Neural cell (in vitro differentiated cells): Measurements from ENCODE around the gene ERMN.

Experiments used
- EP300 ChIP-seq: fragments of 450-650 bp; conservative IDR thresholded peaks from 2 replicates; pipeline ENCODE4 v1.6.1; 2014; ENCODE audit warnings: antibody characterized with exemption, mild to moderate bottlenecking, moderate library complexity; ENCODE audit not compliant: poor library complexity, severe bottlenecking
- EZH2 ChIP-seq: fragments of 200-600, 300-800 bp; shearing (Covaris generic), sonication (generic); IDR thresholded peaks from 2 replicates; pipeline ENCODE4 v1.6.1; 2014; ENCODE audit warnings: antibody characterized with exemption, low read length, borderline replicate concordance, mild to moderate bottlenecking; ENCODE audit not compliant: insufficient read depth, poor library complexity, severe bottlenecking
- MXI1 ChIP-seq: fragments of 450-650 bp; conservative IDR thresholded peaks from 2 replicates; pipeline ENCODE4 v1.6.1; 2014; ENCODE audit warnings: antibody characterized with exemption, mild to moderate bottlenecking; ENCODE audit not compliant: poor library complexity, severe bottlenecking
- POLR2AphosphoS5 ChIP-seq: IDR thresholded peaks from 2 replicates; pipeline ENCODE4 v1.6.1; 2012
- RAD21 ChIP-seq: fragments of 450-650 bp; conservative IDR thresholded peaks from 2 replicates; pipeline ENCODE4 v1.6.1; 2014; ENCODE audit warnings: antibody characterized with exemption, mild to moderate bottlenecking, moderate library complexity
- SMC3 ChIP-seq: fragments of 450-650 bp; conservative IDR thresholded peaks from 2 replicates; pipeline ENCODE4 v1.6.1; 2014; ENCODE audit warnings: antibody characterized with exemption, mild to moderate bottlenecking, moderate library complexity; ENCODE audit not compliant: poor library complexity
- TAF1 ChIP-seq: IDR thresholded peaks from 2 replicates; pipeline ENCODE4 v1.6.1; 2012; ENCODE audit warnings: low read depth
- TF ChIP-seq, protein P1 (sequence below): IDR thresholded peaks from 2 replicates; pipeline ENCODE4 v1.6.1; 2012; ENCODE audit warnings: borderline replicate concordance
- TF ChIP-seq, protein P2 (sequence below): fragments of 450-650 bp; IDR thresholded peaks from 2 replicates; pipeline ENCODE4 v1.5.1; 2014; ENCODE audit warnings: antibody characterized with exemption, mild to moderate bottlenecking, moderate library complexity; ENCODE audit not compliant: poor library complexity, severe bottlenecking

DNA sequence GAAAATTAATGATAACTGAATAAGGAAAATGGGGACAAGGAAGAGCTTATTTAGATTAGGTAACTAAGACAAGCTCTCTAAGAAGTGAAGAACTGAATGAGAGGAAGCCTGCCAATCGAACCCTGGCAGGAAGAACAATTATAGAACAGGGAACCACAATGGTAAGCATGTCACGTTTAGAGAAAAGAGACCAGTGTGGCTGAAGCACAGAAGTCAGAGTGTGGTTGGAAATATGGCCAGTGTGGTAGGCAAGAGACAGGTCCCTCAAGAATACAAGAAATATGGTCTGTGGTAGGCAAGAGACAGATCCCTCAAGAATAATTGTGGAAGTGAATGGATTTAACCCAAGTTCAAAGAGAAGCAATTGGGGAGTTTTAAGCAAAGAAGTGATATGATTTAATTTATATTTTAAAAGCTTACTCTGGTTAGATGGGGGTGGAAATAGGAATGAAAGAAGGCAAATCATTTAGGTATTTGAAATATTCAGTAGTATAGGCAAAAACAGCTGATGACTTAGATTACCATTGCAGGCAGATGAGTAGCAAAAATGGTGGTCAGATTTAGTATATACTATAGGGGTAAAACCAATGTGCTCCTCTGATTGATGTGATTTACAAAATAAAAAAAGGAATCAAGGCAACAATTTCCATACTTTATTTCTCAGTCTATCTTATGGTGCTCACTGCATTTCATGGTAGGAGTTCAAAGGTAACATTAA lies 38.8 kb upstream of the ERMN start:
- TF ChIP-seq, protein P1, sequence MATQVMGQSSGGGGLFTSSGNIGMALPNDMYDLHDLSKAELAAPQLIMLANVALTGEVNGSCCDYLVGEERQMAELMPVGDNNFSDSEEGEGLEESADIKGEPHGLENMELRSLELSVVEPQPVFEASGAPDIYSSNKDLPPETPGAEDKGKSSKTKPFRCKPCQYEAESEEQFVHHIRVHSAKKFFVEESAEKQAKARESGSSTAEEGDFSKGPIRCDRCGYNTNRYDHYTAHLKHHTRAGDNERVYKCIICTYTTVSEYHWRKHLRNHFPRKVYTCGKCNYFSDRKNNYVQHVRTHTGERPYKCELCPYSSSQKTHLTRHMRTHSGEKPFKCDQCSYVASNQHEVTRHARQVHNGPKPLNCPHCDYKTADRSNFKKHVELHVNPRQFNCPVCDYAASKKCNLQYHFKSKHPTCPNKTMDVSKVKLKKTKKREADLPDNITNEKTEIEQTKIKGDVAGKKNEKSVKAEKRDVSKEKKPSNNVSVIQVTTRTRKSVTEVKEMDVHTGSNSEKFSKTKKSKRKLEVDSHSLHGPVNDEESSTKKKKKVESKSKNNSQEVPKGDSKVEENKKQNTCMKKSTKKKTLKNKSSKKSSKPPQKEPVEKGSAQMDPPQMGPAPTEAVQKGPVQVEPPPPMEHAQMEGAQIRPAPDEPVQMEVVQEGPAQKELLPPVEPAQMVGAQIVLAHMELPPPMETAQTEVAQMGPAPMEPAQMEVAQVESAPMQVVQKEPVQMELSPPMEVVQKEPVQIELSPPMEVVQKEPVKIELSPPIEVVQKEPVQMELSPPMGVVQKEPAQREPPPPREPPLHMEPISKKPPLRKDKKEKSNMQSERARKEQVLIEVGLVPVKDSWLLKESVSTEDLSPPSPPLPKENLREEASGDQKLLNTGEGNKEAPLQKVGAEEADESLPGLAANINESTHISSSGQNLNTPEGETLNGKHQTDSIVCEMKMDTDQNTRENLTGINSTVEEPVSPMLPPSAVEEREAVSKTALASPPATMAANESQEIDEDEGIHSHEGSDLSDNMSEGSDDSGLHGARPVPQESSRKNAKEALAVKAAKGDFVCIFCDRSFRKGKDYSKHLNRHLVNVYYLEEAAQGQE: no peak
- TF ChIP-seq, protein P2, sequence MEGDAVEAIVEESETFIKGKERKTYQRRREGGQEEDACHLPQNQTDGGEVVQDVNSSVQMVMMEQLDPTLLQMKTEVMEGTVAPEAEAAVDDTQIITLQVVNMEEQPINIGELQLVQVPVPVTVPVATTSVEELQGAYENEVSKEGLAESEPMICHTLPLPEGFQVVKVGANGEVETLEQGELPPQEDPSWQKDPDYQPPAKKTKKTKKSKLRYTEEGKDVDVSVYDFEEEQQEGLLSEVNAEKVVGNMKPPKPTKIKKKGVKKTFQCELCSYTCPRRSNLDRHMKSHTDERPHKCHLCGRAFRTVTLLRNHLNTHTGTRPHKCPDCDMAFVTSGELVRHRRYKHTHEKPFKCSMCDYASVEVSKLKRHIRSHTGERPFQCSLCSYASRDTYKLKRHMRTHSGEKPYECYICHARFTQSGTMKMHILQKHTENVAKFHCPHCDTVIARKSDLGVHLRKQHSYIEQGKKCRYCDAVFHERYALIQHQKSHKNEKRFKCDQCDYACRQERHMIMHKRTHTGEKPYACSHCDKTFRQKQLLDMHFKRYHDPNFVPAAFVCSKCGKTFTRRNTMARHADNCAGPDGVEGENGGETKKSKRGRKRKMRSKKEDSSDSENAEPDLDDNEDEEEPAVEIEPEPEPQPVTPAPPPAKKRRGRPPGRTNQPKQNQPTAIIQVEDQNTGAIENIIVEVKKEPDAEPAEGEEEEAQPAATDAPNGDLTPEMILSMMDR: no peak
- no peak for TF ChIP-seq TAF1
- no peak for TF ChIP-seq POLR2AphosphoS5
- no peak for TF ChIP-seq EZH2
- TF ChIP-seq SMC3: no peak
- no peak for TF ChIP-seq MXI1
- no peak for TF ChIP-seq EP300
- TF ChIP-seq RAD21: no peak
